GM19099 (cell line): Measurements from ENCODE around the gene RBM20.

Experiments
- POLR2A ChIP-seq: IDR thresholded peaks from 3 replicates; pipeline ENCODE4 v1.6.1; 2011; ENCODE audit warnings: low read depth; ENCODE audit not compliant: insufficient read length; ENCODE audit errors: extremely low read depth

The RBM20 gene

GRCh38 chr10:110643653-110644597 lies at the start of gene RBM20:
Gene RBM20, plus strand, starts transcription at chr10:110644336. Its CDS starts 119 bp downstream, at chr10:110644455.
- TF ChIP-seq POLR2A, result no peak

- no peak for TF ChIP-seq POLR2A
Observed at GRCh38 chr10:110597476-110597875, 46.7 kb upstream of the RBM20 start.

GRCh38 chr10:110600487-110601101 lies 43.5 kb upstream of the RBM20 start:
- no peak for TF ChIP-seq POLR2A

GRCh38 chr10:110601581-110601980 lies 42.6 kb upstream of the RBM20 start:
- no peak for TF ChIP-seq POLR2A

GRCh38 chr10:110608087-110608486 lies 36.0 kb upstream of the RBM20 start:
- no peak for TF ChIP-seq POLR2A

GRCh38 chr10:110609605-110610004 lies 34.5 kb upstream of the RBM20 start:
- no peak for TF ChIP-seq POLR2A

- TF ChIP-seq POLR2A, result no peak
Observed at GRCh38 chr10:110610308-110610774, 33.8 kb upstream of the RBM20 start.

- TF ChIP-seq POLR2A, result no peak
Observed at GRCh38 chr10:110612087-110612486, 32.0 kb upstream of the RBM20 start.

- TF ChIP-seq POLR2A, result no peak
Observed at GRCh38 chr10:110612629-110613028, 31.5 kb upstream of the RBM20 start.

- no peak for TF ChIP-seq POLR2A
Observed at GRCh38 chr10:110613341-110613995, 30.7 kb upstream of the RBM20 start.

GRCh38 chr10:110613996-110614495 lies 30.1 kb upstream of the RBM20 start:
- TF ChIP-seq POLR2A, result no peak

GRCh38 chr10:110615057-110615747 lies 28.9 kb upstream of the RBM20 start:
- TF ChIP-seq POLR2A, result no peak

- no peak for TF ChIP-seq POLR2A
Observed at GRCh38 chr10:110616493-110617033, 27.6 kb upstream of the RBM20 start.
